Osteocyte (in vitro differentiated cells): ENCODE data around the gene OSBPL10. TPM values are rescaled to one million over a fixed set of nuclear protein-coding genes. Genes with fewer than 3 reads are reported as not detected.
A peak's percentile ranks its signal among the peaks of the same experiment; 100 is the strongest.

ENCODE experiments used
- DNase-seq: peaks from one replicate; pipeline ENCODE4 v3.0.0; 2021; ENCODE audit warnings: mixed read lengths; ENCODE audit not compliant: unreplicated experiment; ENCODE audit errors: extremely low spot score
- H3K27ac Mint-ChIP-seq: one replicate; pipeline ENCODE4 v1.8.0; 2021; ENCODE audit warnings: mild to moderate bottlenecking, mixed read lengths; ENCODE audit not compliant: unreplicated experiment
- H3K27me3 Mint-ChIP-seq: one replicate; pipeline ENCODE4 v1.8.0; 2021; ENCODE audit warnings: mixed read lengths; ENCODE audit not compliant: unreplicated experiment
- H3K36me3 Mint-ChIP-seq: one replicate; pipeline ENCODE4 v1.8.0; 2021; ENCODE audit warnings: mixed read lengths; ENCODE audit not compliant: unreplicated experiment
- H3K4me1 Mint-ChIP-seq: one replicate; pipeline ENCODE4 v1.8.0; 2021; ENCODE audit warnings: mixed read lengths; ENCODE audit not compliant: unreplicated experiment
- H3K4me3 Mint-ChIP-seq: one replicate; pipeline ENCODE4 v1.8.0; 2021; ENCODE audit warnings: mild to moderate bottlenecking, moderate library complexity, mixed read lengths; ENCODE audit not compliant: unreplicated experiment
- H3K9me3 Mint-ChIP-seq: one replicate; pipeline ENCODE4 v1.8.0; 2021; ENCODE audit warnings: mixed read lengths; ENCODE audit not compliant: unreplicated experiment
- total RNA-seq: library from RNA; stranded (reverse); gene quantifications from 2 replicates; pipeline ENCODE4 v1.2.1, GENCODE V29; 2021
- TF ChIP-seq, protein P1 (sequence below): fragments of 200-600 bp; sonication (generic); IDR thresholded peaks from 2 replicates; pipeline ENCODE4 v1.5.0; 2021; ENCODE audit warnings: antibody characterized with exemption, mild to moderate bottlenecking, moderate library complexity

OSBPL10 gene
- total RNA-seq, 1 donor from 2014 or later = 21.7 TPM

DNA sequence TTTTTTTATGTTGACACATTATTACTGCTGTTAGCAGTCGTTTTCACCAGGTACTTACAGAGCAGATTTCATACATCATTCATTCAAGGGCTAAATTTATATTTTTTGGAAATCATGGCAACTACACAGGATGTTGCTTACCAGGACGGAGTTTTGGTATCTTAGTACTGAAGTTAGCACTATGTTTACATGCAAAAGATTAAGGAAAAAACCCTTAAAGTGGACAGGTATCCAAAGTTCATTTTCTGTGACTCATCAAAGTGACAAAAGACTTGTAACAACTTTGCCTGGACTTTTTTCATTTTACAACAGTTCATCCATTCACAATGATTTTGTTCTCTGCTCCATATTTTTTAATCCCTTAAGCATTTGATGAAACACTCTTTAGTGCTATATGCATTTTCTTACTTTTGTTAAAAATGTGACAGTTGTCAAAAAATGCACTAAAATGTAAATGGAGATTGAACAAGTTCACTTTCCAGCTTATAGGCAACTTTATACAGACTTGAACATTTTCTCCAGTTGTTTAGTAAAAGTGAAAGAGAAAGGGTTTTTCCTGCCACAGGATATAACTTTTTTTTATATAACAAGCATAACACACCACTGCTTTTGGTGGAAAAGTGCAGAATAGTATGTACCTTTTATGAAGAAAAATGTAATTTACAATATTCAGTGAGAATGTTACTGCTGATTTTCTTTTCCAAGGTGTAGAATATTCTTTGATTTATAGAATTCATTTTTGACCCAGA is 344.2 kb downstream of the OSBPL10 start:
- H3K4me3 Mint-ChIP-seq = no peak overlapping the region
- H3K36me3 Mint-ChIP-seq = peaks cover 29% of the 10 kb centered on the region
- no peaks in the 10 kb centered on the region for H3K9me3 Mint-ChIP-seq
- DNase-seq = no peak
- H3K27ac Mint-ChIP-seq = peak overlapping the region; percentile 41
- H3K4me1 Mint-ChIP-seq = peaks cover 36% of the 10 kb centered on the region
- TF ChIP-seq, protein P1, sequence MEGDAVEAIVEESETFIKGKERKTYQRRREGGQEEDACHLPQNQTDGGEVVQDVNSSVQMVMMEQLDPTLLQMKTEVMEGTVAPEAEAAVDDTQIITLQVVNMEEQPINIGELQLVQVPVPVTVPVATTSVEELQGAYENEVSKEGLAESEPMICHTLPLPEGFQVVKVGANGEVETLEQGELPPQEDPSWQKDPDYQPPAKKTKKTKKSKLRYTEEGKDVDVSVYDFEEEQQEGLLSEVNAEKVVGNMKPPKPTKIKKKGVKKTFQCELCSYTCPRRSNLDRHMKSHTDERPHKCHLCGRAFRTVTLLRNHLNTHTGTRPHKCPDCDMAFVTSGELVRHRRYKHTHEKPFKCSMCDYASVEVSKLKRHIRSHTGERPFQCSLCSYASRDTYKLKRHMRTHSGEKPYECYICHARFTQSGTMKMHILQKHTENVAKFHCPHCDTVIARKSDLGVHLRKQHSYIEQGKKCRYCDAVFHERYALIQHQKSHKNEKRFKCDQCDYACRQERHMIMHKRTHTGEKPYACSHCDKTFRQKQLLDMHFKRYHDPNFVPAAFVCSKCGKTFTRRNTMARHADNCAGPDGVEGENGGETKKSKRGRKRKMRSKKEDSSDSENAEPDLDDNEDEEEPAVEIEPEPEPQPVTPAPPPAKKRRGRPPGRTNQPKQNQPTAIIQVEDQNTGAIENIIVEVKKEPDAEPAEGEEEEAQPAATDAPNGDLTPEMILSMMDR = no peak
- no peaks in the 10 kb centered on the region for H3K27me3 Mint-ChIP-seq

GRCh38 chr3:31636049-31636448 is 345.0 kb downstream of the OSBPL10 start:
- H3K36me3 Mint-ChIP-seq = peaks cover 35% of the 10 kb centered on the region
- no peaks in the 10 kb centered on the region for H3K27me3 Mint-ChIP-seq
- TF ChIP-seq, protein P1 = no peak
- H3K4me1 Mint-ChIP-seq = peaks cover 36% of the 10 kb centered on the region
- no peak overlapping the region for H3K27ac Mint-ChIP-seq
- no peak for DNase-seq
- H3K9me3 Mint-ChIP-seq = no peaks in the 10 kb centered on the region
- H3K4me3 Mint-ChIP-seq = no peak overlapping the region

DNA sequence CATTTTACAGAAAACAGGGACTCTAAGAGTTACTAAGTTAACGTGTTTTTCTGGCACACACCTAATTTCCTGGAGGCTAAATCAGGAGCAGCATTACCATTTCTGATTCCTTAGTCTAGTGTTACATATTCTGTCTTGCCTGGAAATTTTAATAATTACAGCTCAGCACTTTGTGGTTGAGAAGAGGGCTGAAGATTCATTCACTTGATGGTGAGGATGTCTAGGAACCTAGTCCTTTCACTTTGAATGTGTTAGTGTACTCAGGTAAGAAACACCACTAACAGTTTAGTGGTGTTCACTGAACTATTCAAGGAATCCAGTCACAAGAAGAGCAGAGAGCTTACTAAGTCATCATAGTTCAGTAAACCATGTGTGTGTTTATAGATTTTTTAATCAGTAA is 345.5 kb downstream of the OSBPL10 start:
- H3K4me1 Mint-ChIP-seq = peaks cover 36% of the 10 kb centered on the region
- peaks cover 39% of the 10 kb centered on the region for H3K36me3 Mint-ChIP-seq
- no peak for DNase-seq
- H3K27ac Mint-ChIP-seq = peak overlapping the region; percentile 25
- no peak overlapping the region for H3K4me3 Mint-ChIP-seq
- no peaks in the 10 kb centered on the region for H3K9me3 Mint-ChIP-seq
- no peaks in the 10 kb centered on the region for H3K27me3 Mint-ChIP-seq
- TF ChIP-seq, protein P1 = no peak

GRCh38 chr3:31634476-31634875 is 346.6 kb downstream of the OSBPL10 start:
- DNase-seq = no peak
- no peak overlapping the region for H3K4me3 Mint-ChIP-seq
- no peaks in the 10 kb centered on the region for H3K9me3 Mint-ChIP-seq
- H3K27ac Mint-ChIP-seq = peak overlapping the region; percentile 27
- H3K36me3 Mint-ChIP-seq = peaks cover 46% of the 10 kb centered on the region
- TF ChIP-seq, protein P1 = no peak
- H3K27me3 Mint-ChIP-seq = no peaks in the 10 kb centered on the region
- peaks cover 36% of the 10 kb centered on the region for H3K4me1 Mint-ChIP-seq

DNA sequence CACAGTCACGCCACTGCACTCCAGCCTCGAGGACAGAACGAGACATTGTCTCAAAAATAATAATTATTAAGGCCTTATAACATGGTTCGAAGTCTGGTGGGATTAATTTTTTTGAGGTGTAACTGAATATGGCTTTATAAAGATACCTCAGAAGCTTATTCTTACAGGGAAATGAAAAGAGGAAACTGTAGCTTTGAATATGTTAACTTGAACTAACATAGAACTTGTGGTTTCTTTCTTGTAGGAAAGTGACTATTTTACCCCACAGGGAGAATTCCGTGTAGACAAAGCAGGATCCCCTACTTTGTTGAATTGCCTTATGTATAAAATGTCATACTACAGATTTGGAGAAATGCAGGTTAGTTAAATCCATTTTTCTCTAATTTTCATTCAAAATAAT is 352.0 kb downstream of the OSBPL10 start:
- H3K36me3 Mint-ChIP-seq = peaks cover 50% of the 10 kb centered on the region
- TF ChIP-seq, protein P1 = no peak
- H3K4me1 Mint-ChIP-seq = peaks cover 3% of the 10 kb centered on the region
- no peak overlapping the region for H3K27ac Mint-ChIP-seq
- H3K4me3 Mint-ChIP-seq = no peak overlapping the region
- no peaks in the 10 kb centered on the region for H3K9me3 Mint-ChIP-seq
- H3K27me3 Mint-ChIP-seq = no peaks in the 10 kb centered on the region
- no peak for DNase-seq
